ENCODE results near the gene CHST3.

Gene CHST3

GRCh38 chr10:72000073-72001032 is 36.2 kb downstream of the CHST3 start:
- no peak for TF ChIP-seq Cebpa-rat (IDR thresholded peaks at IDR 0.05)
- H3K4me3 ChIP-seq = no peak overlapping the region
- peaks cover 62% of the 10 kb centered on the region for H3K4me1 ChIP-seq
- no peaks in the 10 kb centered on the region for H3K27me3 ChIP-seq
- no peaks in the 10 kb centered on the region for H3K9me3 ChIP-seq
- H3K4me2 ChIP-seq = peak overlapping the region; percentile 82
- peak overlapping the region; percentile 64; the same call in 1 of the 2 replicates for H3K9ac ChIP-seq
- H3K36me3 ChIP-seq = no peaks in the 10 kb centered on the region
- H3K27ac ChIP-seq = peak overlapping the region; percentile 79
- H4K20me1 ChIP-seq = no peaks in the 10 kb centered on the region

- H3K4me3 ChIP-seq = no peak overlapping the region
- H3K9ac ChIP-seq = 0 out of 2 replicates have a peak overlapping the region, but pooled peaks have one; percentile 5
- H4K20me1 ChIP-seq = no peaks in the 10 kb centered on the region
- no peaks in the 10 kb centered on the region for H3K27me3 ChIP-seq
- H3K4me1 ChIP-seq = peaks cover 62% of the 10 kb centered on the region
- TF ChIP-seq Cebpa-rat (IDR thresholded peaks at IDR 0.05) = no peak
- peak overlapping the region; percentile 82 for H3K4me2 ChIP-seq
- H3K9me3 ChIP-seq = no peaks in the 10 kb centered on the region
- H3K27ac ChIP-seq = peak overlapping the region; percentile 79
- H3K36me3 ChIP-seq = no peaks in the 10 kb centered on the region
These were observed 36.8 kb downstream of the CHST3 start for GRCh38 chr10:72001033-72001395.

- no peak overlapping the region for H3K27ac ChIP-seq
- H3K9me3 ChIP-seq = peaks cover 5% of the 10 kb centered on the region
- no peak overlapping the region for H3K4me3 ChIP-seq
- H3K27me3 ChIP-seq = no peaks in the 10 kb centered on the region
- H3K36me3 ChIP-seq = no peaks in the 10 kb centered on the region
- H3K4me1 ChIP-seq = peaks cover 62% of the 10 kb centered on the region
- no peaks in the 10 kb centered on the region for H4K20me1 ChIP-seq
- no peak overlapping the region for H3K9ac ChIP-seq
- no peak for TF ChIP-seq Cebpa-rat (IDR thresholded peaks at IDR 0.05)
- no peak overlapping the region for H3K4me2 ChIP-seq
These were observed 38.4 kb downstream of the CHST3 start for GRCh38 chr10:72002354-72003295.

GRCh38 chr10:72006026-72006425 is 41.8 kb downstream of the CHST3 start:
- no peak overlapping the region for H3K9ac ChIP-seq
- peak overlapping the region; percentile 35; the same call in 1 of the 2 replicates for H3K4me2 ChIP-seq
- TF ChIP-seq Cebpa-rat (IDR thresholded peaks at IDR 0.05) = no peak

GRCh38 chr10:72007246-72007892 is 43.2 kb downstream of the CHST3 start:
- Histone ChIP-seq H3K27ac (peak overlapping the region; percentile 82; the same call in 1 of the 2 replicates), H3K36me3 (no peaks in the 10 kb centered on the region), H3K9ac (no peak overlapping the region), H3K4me2 (peak overlapping the region; percentile 35), H3K27me3 (no peaks in the 10 kb centered on the region), H3K4me3 (no peak overlapping the region), H3K9me3 (peaks cover 10% of the 10 kb centered on the region), H4K20me1 (no peaks in the 10 kb centered on the region), H3K4me1 (peaks cover 65% of the 10 kb centered on the region)
- no peak for TF ChIP-seq Cebpa-rat (IDR thresholded peaks at IDR 0.05)

More at GRCh38 chr10:72006026-72006425, 41.8 kb downstream of the CHST3 start:
- Histone ChIP-seq H3K27me3 (no peaks in the 10 kb centered on the region), H4K20me1 (no peaks in the 10 kb centered on the region), H3K27ac (no peak overlapping the region), H3K9me3 (peaks cover 10% of the 10 kb centered on the region), H3K4me1 (peaks cover 62% of the 10 kb centered on the region), H3K4me3 (no peak overlapping the region), H3K36me3 (no peaks in the 10 kb centered on the region)

- H3K4me2 ChIP-seq = peak overlapping the region; percentile 78
These were observed 44.1 kb downstream of the CHST3 start for GRCh38 chr10:72008096-72008981.

GRCh38 chr10:72009051-72009424 is 44.8 kb downstream of the CHST3 start:
- Histone ChIP-seq H3K9ac (peak overlapping the region; percentile 64; the same call in 1 of the 2 replicates), H3K27ac (peak overlapping the region; percentile 82), H3K4me2 (peak overlapping the region; percentile 78), H3K36me3 (no peaks in the 10 kb centered on the region), H4K20me1 (no peaks in the 10 kb centered on the region), H3K27me3 (no peaks in the 10 kb centered on the region), H3K4me3 (no peak overlapping the region; the same call in 1 of the 2 replicates), H3K4me1 (peaks cover 82% of the 10 kb centered on the region), H3K9me3 (peaks cover 10% of the 10 kb centered on the region)
- TF ChIP-seq Cebpa-rat (IDR thresholded peaks at IDR 0.05) = no peak

More at GRCh38 chr10:72008096-72008981, 44.1 kb downstream of the CHST3 start:
- no peaks in the 10 kb centered on the region for H3K36me3 ChIP-seq
- no peak for TF ChIP-seq Cebpa-rat (IDR thresholded peaks at IDR 0.05)
- no peaks in the 10 kb centered on the region for H4K20me1 ChIP-seq
- H3K9ac ChIP-seq = peak overlapping the region; percentile 64; the same call in 1 of the 2 replicates
- no peaks in the 10 kb centered on the region for H3K27me3 ChIP-seq
- peaks cover 75% of the 10 kb centered on the region for H3K4me1 ChIP-seq
- no peak overlapping the region for H3K4me3 ChIP-seq
- peak overlapping the region; percentile 82 for H3K27ac ChIP-seq
- H3K9me3 ChIP-seq = peaks cover 10% of the 10 kb centered on the region

DNA sequence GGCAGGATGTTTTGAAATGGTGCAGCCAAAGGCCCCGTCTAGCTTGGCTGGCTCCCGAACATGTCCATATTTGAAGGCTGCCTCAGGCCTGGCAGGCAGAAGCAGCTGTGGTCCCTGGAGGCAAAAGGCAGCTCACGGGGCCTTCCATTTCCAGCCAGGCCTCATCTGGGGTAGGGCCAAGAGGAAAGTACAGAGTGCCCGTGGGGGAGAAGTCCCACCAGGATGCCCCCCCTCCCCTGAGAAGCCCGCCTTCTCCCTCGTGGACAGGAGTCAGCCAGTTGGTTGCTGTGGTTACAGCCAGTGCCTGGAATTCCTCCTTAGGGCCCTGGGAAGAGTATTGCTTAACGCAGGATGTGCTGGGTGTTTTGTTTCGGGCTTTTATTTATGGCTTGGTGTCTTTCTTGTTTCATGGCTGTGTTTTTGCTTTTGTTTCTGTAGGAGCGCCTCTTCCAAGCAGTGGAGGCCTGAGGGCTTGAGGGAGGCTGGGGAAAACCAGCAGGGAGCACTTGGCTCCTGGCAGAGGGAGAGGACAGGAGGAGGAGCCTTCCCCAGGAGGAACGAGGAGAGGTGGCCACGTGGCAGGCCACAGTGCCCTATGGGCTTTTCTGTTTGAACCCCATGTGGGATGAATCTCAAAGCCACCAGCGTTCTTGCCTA is 45.4 kb downstream of the CHST3 start:
- Histone ChIP-seq H3K27ac (peak overlapping the region; percentile 82), H3K4me2 (peak overlapping the region; percentile 78), H3K9ac (peak overlapping the region; percentile 64), H4K20me1 (no peaks in the 10 kb centered on the region), H3K36me3 (no peaks in the 10 kb centered on the region), H3K27me3 (no peaks in the 10 kb centered on the region), H3K9me3 (peaks cover 10% of the 10 kb centered on the region), H3K4me1 (peaks cover 87% of the 10 kb centered on the region), H3K4me3 (no peak overlapping the region; the same call in 1 of the 2 replicates)
- no peak; the same call in 1 of the 2 replicates for TF ChIP-seq Cebpa-rat (IDR thresholded peaks at IDR 0.05)
